Ascending aorta (tissue), 2 donors: ENCODE data around the gene FAM174B. TPM values are rescaled to one million over a fixed set of nuclear protein-coding genes. Genes with fewer than 3 reads are reported as not detected.
"Not testable (repeated sequence)": the region's sequence is repeated elsewhere in the genome, so short reads cannot be mapped to it uniquely, and the experiment has no call there.

Source experiments
- DNase-seq, 2 donors: peaks; one replicate each; pipeline ENCODE4 v3.0.0-alpha.2; 2019; ENCODE audit warnings: low spot score in 2 of 2
- H3K27ac ChIP-seq, 2 donors: fragments of 200-600 bp; sonication (generic); one replicate each; pipeline ENCODE4 v1.5.1; 2016 to 2017; ENCODE audit warnings: mild to moderate bottlenecking in 1 of 2
- H3K27me3 ChIP-seq: fragments of 200-600 bp; sonication (generic); one replicate; pipeline ENCODE4 v1.5.1; 2017
- H3K36me3 ChIP-seq, 2 donors: fragments of 200-600 bp; sonication (generic); one replicate each; pipeline ENCODE4 v1.5.1; 2016
- H3K4me1 ChIP-seq, 2 donors: fragments of 200-600 bp; sonication (generic); one replicate each; pipeline ENCODE4 v1.5.1; 2016 to 2017; ENCODE audit warnings: mild to moderate bottlenecking in 1 of 2
- H3K4me3 ChIP-seq, 2 donors: fragments of 200-600 bp; sonication (generic); one replicate each; pipeline ENCODE4 v1.5.1; 2016 to 2017; ENCODE audit warnings: mild to moderate bottlenecking in 1 of 2
- H3K9me3 ChIP-seq, 2 donors: fragments of 200-600 bp; sonication (generic); one replicate each; pipeline ENCODE4 v1.5.1; 2016
- CTCF ChIP-seq, 3 experiments: fragments of 200-600 bp in 2 of 3; fragments of 450-650 bp in 1 of 3; sonication (generic) in 2 of 3; IDR thresholded peaks; one replicate each; pipeline ENCODE4 v1.5.1; 2016 to 2019; ENCODE audit warnings: antibody characterized with exemption in 3 of 3, mild to moderate bottlenecking in 1 of 3, moderate library complexity in 1 of 3
- intact Hi-C: fragments of 100-400 bp; cut with DNase I; formaldehyde crosslinking; loops from one replicate; pipeline ENCODE4 v1.15.1; 2023
- total RNA-seq: library from RNA; depleted of rRNA; stranded (reverse); fragments of >200 nt; gene quantifications from one replicate; pipeline ENCODE4 v1.1.0, GENCODE V29; 2016

The FAM174B gene
- total RNA-seq, 1 donor from 2014 or later = 5.2 TPM

- Histone ChIP-seq H3K4me3 (no peak overlapping the region), H3K36me3 (no peaks in the 10 kb centered on the region), H3K4me1 (no peaks in the 10 kb centered on the region), H3K27me3 (no peaks in the 10 kb centered on the region), H3K27ac (no peak overlapping the region), H3K9me3 (no peaks in the 10 kb centered on the region)
- TF ChIP-seq CTCF (IDR thresholded peaks at IDR 0.05) = peak in 1 of 3 experiments; percentile 10
- no peak for DNase-seq
- intact Hi-C loops = loop anchor here (5.0 kb wide), 1 partner anchor 100 kb away; no protein-coding TSS in a partner anchor
These were observed 43.4 kb downstream of the FAM174B start for GRCh38 chr15:92611995-92612745.

- Histone ChIP-seq H3K36me3 (no peaks in the 10 kb centered on the region), H3K4me3 (no peak overlapping the region), H3K27me3 (no peaks in the 10 kb centered on the region), H3K9me3 (no peaks in the 10 kb centered on the region), H3K27ac (no peak overlapping the region), H3K4me1 (no peaks in the 10 kb centered on the region)
- intact Hi-C loops = loop anchor here (5.0 kb wide), 1 partner anchor 101 kb away; no protein-coding TSS in a partner anchor
- no peak for TF ChIP-seq CTCF (IDR thresholded peaks at IDR 0.05)
- no peak for DNase-seq
These were observed 44.4 kb downstream of the FAM174B start for GRCh38 chr15:92611150-92611549.

GRCh38 chr15:92610101-92610520, 45.5 kb downstream of the FAM174B start:
- no peak overlapping the region for H3K4me3 ChIP-seq
- no peaks in the 10 kb centered on the region for H3K36me3 ChIP-seq
- H3K4me1 ChIP-seq = no peaks in the 10 kb centered on the region
- no peak for DNase-seq
- H3K9me3 ChIP-seq = no peaks in the 10 kb centered on the region
- no peaks in the 10 kb centered on the region for H3K27me3 ChIP-seq
- intact Hi-C loops = loop anchor here (5.0 kb wide), 1 partner anchor 102 kb away; no protein-coding TSS in a partner anchor
- TF ChIP-seq CTCF (IDR thresholded peaks at IDR 0.05) = no peak
- no peak overlapping the region for H3K27ac ChIP-seq

- Histone ChIP-seq H3K27me3 (no peaks in the 10 kb centered on the region), H3K27ac (no peak overlapping the region), H3K9me3 (no peaks in the 10 kb centered on the region), H3K36me3 (no peaks in the 10 kb centered on the region), H3K4me3 (no peak overlapping the region), H3K4me1 (no peaks in the 10 kb centered on the region)
- no peak for TF ChIP-seq CTCF (IDR thresholded peaks at IDR 0.05)
- no peak for DNase-seq
- intact Hi-C loops = no loop called here
These were observed 46.5 kb downstream of the FAM174B start for GRCh38 chr15:92608866-92609700.

GRCh38 chr15:92606836-92607150, 48.8 kb downstream of the FAM174B start:
- H3K27me3 ChIP-seq, intact Hi-C loops, H3K9me3 ChIP-seq, H3K4me1 ChIP-seq, H3K4me3 ChIP-seq, H3K36me3 ChIP-seq, DNase-seq, H3K27ac ChIP-seq: not testable (repeated sequence)
